ENCODE results near the gene KLHL21.

Gene KLHL21

GRCh38 chr1:6630027-6630426 is 27.4 kb upstream of the KLHL21 start:
- Histone ChIP-seq H3K4me1 (ENCODE audit: insufficient read depth, low read length) (peaks cover 20% of the 10 kb centered on the region), H3K27ac (ENCODE audit: low read length) (no peak overlapping the region), H2AFZ (ENCODE audit: low read depth, low read length) (no peak overlapping the region), H4K20me1 (ENCODE audit: insufficient read depth, low read length) (peaks cover 51% of the 10 kb centered on the region), H3K9me3 (ENCODE audit: insufficient read depth, low read length, severe bottlenecking) (no peaks in the 10 kb centered on the region), H3K9ac (ENCODE audit: low read depth, low read length) (no peak overlapping the region), H3K79me2 (ENCODE audit: insufficient read depth, low read length) (peaks cover 44% of the 10 kb centered on the region), H3K27me3 (ENCODE audit: insufficient read depth, low read length, poor library complexity) (no peaks in the 10 kb centered on the region), H3K36me3 (ENCODE audit: insufficient read depth, low read length) (peaks cover 78% of the 10 kb centered on the region), H3K4me2 (ENCODE audit: insufficient read depth, low read length) (no peak overlapping the region), H3K4me3 (ENCODE audit: low read depth in 1 of 2, low read length in 2 of 2) (no peak overlapping the region)
- no peak for DNase-seq
- TF ChIP-seq EZH2 (IDR thresholded peaks at IDR 0.05; ENCODE audit: borderline replicate concordance, low read depth, low read length, severe bottlenecking) (no peak), CTCF (IDR thresholded peaks at IDR 0.05; ENCODE audit: borderline replicate concordance, extremely low read depth, low read length, poor library complexity, severe bottlenecking) (no peak)
- ATAC-seq (ENCODE audit: insufficient read depth, low read depth) = no peak

GRCh38 chr1:6628971-6629479 is 26.4 kb upstream of the KLHL21 start:
- Histone ChIP-seq H4K20me1 (ENCODE audit: insufficient read depth, low read length) (peaks cover 51% of the 10 kb centered on the region), H3K36me3 (ENCODE audit: insufficient read depth, low read length) (peaks cover 73% of the 10 kb centered on the region), H3K4me3 (ENCODE audit: low read depth in 1 of 2, low read length in 2 of 2) (no peak overlapping the region), H3K27ac (ENCODE audit: low read length) (no peak overlapping the region), H2AFZ (ENCODE audit: low read depth, low read length) (no peak overlapping the region), H3K9ac (ENCODE audit: low read depth, low read length) (no peak overlapping the region), H3K79me2 (ENCODE audit: insufficient read depth, low read length) (peaks cover 49% of the 10 kb centered on the region), H3K27me3 (ENCODE audit: insufficient read depth, low read length, poor library complexity) (no peaks in the 10 kb centered on the region), H3K9me3 (ENCODE audit: insufficient read depth, low read length, severe bottlenecking) (no peaks in the 10 kb centered on the region), H3K4me2 (ENCODE audit: insufficient read depth, low read length) (no peak overlapping the region), H3K4me1 (ENCODE audit: insufficient read depth, low read length) (peaks cover 25% of the 10 kb centered on the region)
- no peak for ATAC-seq (ENCODE audit: insufficient read depth, low read depth)
- TF ChIP-seq CTCF (IDR thresholded peaks at IDR 0.05; ENCODE audit: borderline replicate concordance, extremely low read depth, low read length, poor library complexity, severe bottlenecking) = no peak
- no peak for TF ChIP-seq EZH2 (IDR thresholded peaks at IDR 0.05; ENCODE audit: borderline replicate concordance, low read depth, low read length, severe bottlenecking)
- DNase-seq = no peak

- ATAC-seq (ENCODE audit: insufficient read depth, low read depth) = no peak
- Histone ChIP-seq H3K4me2 (ENCODE audit: insufficient read depth, low read length) (0 out of 2 replicates have a peak overlapping the region, but pooled peaks have one; percentile 76), H3K79me2 (ENCODE audit: insufficient read depth, low read length) (peaks cover 49% of the 10 kb centered on the region), H3K9ac (ENCODE audit: low read depth, low read length) (no peak overlapping the region), H3K27ac (ENCODE audit: low read length) (no peak overlapping the region), H2AFZ (ENCODE audit: low read depth, low read length) (no peak overlapping the region), H3K4me3 (ENCODE audit: low read depth in 1 of 2, low read length in 2 of 2) (no peak overlapping the region), H4K20me1 (ENCODE audit: insufficient read depth, low read length) (peaks cover 54% of the 10 kb centered on the region), H3K27me3 (ENCODE audit: insufficient read depth, low read length, poor library complexity) (no peaks in the 10 kb centered on the region), H3K36me3 (ENCODE audit: insufficient read depth, low read length) (peaks cover 72% of the 10 kb centered on the region), H3K4me1 (ENCODE audit: insufficient read depth, low read length) (peaks cover 25% of the 10 kb centered on the region), H3K9me3 (ENCODE audit: insufficient read depth, low read length, severe bottlenecking) (no peaks in the 10 kb centered on the region)
- DNase-seq = no peak
- TF ChIP-seq CTCF (IDR thresholded peaks at IDR 0.05; ENCODE audit: borderline replicate concordance, extremely low read depth, low read length, poor library complexity, severe bottlenecking) (no peak), EZH2 (IDR thresholded peaks at IDR 0.05; ENCODE audit: borderline replicate concordance, low read depth, low read length, severe bottlenecking) (no peak)
These were observed 25.3 kb upstream of the KLHL21 start for GRCh38 chr1:6627841-6628545.

Data from DND-41 (cell line).